Measurements from ENCODE around the gene ING5.

ING5 gene

DNA sequence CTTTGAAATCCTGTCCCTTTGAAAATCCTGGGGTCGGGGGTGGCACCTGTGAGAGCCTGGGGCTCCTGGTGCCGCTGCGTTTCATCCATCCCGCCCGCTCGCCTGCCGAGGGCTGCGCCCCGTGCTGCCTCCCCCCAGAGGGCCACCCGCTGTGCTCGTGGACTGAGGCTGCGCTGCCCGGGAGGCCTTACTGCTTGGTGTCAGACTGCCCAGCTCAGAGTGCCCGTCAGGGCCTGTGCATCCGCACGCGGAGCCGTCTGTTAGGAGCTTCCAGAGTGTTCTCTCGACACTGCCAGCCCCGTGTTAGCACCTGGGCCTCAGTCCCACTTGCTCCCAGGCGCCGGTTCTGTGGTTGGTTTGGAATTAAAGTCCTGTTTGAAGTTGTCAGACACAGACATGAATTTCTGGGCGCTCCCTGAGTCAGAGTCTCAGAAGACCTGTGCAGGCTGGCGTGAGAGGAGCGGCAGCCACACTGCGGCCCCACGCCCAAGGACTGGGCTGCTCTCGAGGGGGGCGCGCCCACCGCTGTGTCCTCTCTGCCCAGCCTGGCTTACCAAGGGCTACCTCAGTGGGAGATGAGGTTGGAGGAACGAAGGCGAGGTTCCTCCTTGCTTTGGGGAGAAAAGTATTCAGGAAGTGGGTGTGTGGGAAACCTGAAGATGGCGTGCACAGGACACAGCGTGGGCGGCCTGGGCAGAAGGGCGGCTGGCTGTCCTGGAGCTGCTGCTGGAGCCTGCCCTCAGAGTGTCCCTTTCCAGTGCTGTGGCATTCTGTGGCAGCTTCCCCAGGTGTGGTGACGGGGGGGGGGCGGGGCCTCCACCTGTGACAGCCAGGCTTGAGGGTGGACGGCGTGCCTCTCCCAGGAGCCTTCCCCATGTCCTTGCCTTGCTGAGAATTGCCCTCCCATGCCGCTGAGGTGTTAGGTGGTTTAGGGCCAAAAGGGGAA, 29.3 kb upstream of the ING5 start:
- H3K4me1 ChIP-seq (ENCODE audit: control insufficient read depth in 5 of 5, insufficient read depth in 5 of 5, low read length in 5 of 5): peaks cover 0 to 14% (median 3%) of the 10 kb centered on the region in 5 donors
- H3K27me3 ChIP-seq (ENCODE audit: control insufficient read depth in 5 of 5, insufficient read depth in 4 of 5, low read length in 5 of 5): no peaks in the 10 kb centered on the region
- H3K36me3 ChIP-seq (ENCODE audit: control insufficient read depth in 5 of 5, insufficient read depth in 5 of 5, low read length in 5 of 5): peaks cover 0 to 86% (median 65%) of the 10 kb centered on the region in 5 donors
- no peaks in the 10 kb centered on the region for H3K9me3 ChIP-seq (ENCODE audit: control insufficient read depth in 5 of 5, low read length in 5 of 5)
- H3K9ac ChIP-seq (ENCODE audit: low read length in 5 of 5): no peak overlapping the region
- no peak overlapping the region for H3K4me3 ChIP-seq (ENCODE audit: low read depth in 1 of 5, low read length in 5 of 5)
- H3K27ac ChIP-seq (ENCODE audit: low read depth, low read length): no peak overlapping the region

DNA sequence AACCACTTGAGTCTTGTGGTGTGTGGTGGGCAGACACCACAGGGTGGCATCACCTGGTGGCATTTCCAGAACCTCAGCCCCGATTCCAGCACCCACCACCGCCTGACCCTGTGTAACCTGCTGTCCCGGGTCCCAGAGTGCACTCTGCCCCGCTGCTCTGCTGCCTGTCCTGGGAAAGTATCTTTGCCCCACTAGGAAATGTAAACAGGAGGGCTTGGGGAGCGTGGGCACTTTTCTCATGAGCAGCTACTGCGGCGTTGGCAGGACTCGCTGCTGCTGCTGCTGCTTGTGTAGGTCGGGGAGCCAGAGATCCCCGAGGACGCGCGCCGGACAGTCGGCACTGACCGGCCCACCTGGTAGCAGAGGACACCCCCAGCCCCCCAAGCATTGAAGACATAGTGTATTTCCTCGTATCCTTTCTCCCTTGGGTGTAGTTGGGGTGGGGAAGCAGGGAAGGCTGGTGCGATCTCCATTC, 28.6 kb upstream of the ING5 start:
- Histone ChIP-seq H3K4me3 (ENCODE audit: low read depth in 1 of 5, low read length in 5 of 5) (no peak overlapping the region), H3K9me3 (ENCODE audit: control insufficient read depth in 5 of 5, low read length in 5 of 5) (no peaks in the 10 kb centered on the region), H3K36me3 (ENCODE audit: control insufficient read depth in 5 of 5, insufficient read depth in 5 of 5, low read length in 5 of 5) (peaks cover 0 to 86% (median 64%) of the 10 kb centered on the region in 5 donors), H3K9ac (ENCODE audit: low read length in 5 of 5) (no peak overlapping the region), H3K27ac (ENCODE audit: low read depth, low read length) (no peak overlapping the region), H3K4me1 (ENCODE audit: control insufficient read depth in 5 of 5, insufficient read depth in 5 of 5, low read length in 5 of 5) (peaks cover 0 to 14% (median 3%) of the 10 kb centered on the region in 5 donors), H3K27me3 (ENCODE audit: control insufficient read depth in 5 of 5, insufficient read depth in 4 of 5, low read length in 5 of 5) (no peaks in the 10 kb centered on the region)

DNA sequence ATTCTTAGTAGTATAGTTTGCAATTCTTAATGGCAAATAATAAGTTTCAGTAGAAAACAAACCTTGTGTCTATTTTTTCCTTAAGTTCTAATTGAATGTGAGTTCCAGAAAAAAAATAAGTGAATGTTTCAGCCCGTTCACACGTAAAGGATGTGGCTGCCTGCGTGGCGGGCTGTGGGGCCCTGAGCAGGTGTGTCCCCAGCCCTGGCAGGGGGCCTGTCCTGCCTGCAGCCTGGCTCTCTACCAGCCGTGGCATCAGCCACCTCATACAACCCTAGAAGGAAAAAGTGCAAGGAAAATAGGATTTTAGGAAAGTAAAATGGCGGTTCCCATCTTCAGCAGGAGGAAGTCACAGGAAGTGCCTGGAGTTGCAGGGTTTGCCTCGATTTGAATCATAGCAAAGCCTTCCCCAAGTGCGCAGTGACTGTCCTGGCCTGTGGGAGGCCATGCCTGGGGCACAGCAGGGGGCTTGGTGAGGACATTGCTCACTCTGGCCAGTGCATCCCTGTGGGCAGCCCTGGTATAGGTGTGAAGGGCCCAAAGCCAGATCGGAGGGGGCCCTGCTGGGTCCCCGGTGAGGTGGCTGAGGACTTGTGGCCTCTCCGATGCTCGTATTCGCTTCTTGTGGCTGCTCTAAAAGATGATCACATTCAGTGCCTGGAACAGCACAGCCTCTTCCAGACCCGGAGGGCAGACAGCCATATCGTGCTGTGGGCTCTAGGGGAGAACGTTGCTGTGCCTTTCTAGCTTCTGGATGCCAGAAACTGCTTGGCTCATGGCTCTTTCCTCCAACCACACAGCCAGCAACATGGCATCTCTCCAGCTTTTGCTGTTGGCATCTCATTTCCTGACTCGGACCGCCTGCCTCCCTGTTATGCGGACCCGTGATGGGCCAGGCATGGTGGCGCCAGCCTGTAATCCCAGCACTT, 27.8 kb upstream of the ING5 start:
- no peaks in the 10 kb centered on the region for H3K27me3 ChIP-seq (ENCODE audit: control insufficient read depth in 5 of 5, insufficient read depth in 4 of 5, low read length in 5 of 5)
- no peak overlapping the region for H3K9ac ChIP-seq (ENCODE audit: low read length in 5 of 5)
- no peak overlapping the region for H3K27ac ChIP-seq (ENCODE audit: low read depth, low read length)
- peaks cover 0 to 86% (median 61%) of the 10 kb centered on the region in 5 donors for H3K36me3 ChIP-seq (ENCODE audit: control insufficient read depth in 5 of 5, insufficient read depth in 5 of 5, low read length in 5 of 5)
- H3K4me3 ChIP-seq (ENCODE audit: low read depth in 1 of 5, low read length in 5 of 5): no peak overlapping the region
- peaks cover 0 to 14% (median 3%) of the 10 kb centered on the region in 5 donors for H3K4me1 ChIP-seq (ENCODE audit: control insufficient read depth in 5 of 5, insufficient read depth in 5 of 5, low read length in 5 of 5)
- no peaks in the 10 kb centered on the region for H3K9me3 ChIP-seq (ENCODE audit: control insufficient read depth in 5 of 5, low read length in 5 of 5)

DNA sequence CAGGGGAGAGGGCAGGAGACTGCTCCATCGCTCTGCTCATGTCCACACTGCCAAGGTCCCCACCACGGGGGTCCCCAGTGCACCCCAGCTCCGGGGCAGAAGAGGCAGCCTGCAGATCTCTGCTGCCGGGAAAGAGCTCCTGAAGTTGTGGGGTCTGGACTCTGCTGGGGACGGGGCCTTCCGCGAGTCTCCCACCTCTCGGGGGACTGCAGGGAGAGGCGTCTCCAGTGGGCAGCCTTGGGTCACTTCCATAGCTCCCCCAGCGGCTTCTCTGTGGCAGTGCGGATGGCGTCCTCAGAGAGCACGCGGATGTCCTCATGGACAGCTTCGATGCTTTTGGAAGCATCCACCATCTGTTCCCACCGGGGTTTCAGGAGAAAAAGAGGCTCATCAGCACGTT, 26.0 kb upstream of the ING5 start:
- Histone ChIP-seq H3K4me3 (ENCODE audit: low read depth in 1 of 5, low read length in 5 of 5) (no peak overlapping the region), H3K9me3 (ENCODE audit: control insufficient read depth in 5 of 5, low read length in 5 of 5) (no peaks in the 10 kb centered on the region), H3K9ac (ENCODE audit: low read length in 5 of 5) (no peak overlapping the region), H3K36me3 (ENCODE audit: control insufficient read depth in 5 of 5, insufficient read depth in 5 of 5, low read length in 5 of 5) (peaks cover 0 to 80% (median 48%) of the 10 kb centered on the region in 5 donors), H3K4me1 (ENCODE audit: control insufficient read depth in 5 of 5, insufficient read depth in 5 of 5, low read length in 5 of 5) (peaks cover 2 to 10% (median 7%) of the 10 kb centered on the region in 5 donors), H3K27me3 (ENCODE audit: control insufficient read depth in 5 of 5, insufficient read depth in 4 of 5, low read length in 5 of 5) (no peaks in the 10 kb centered on the region), H3K27ac (ENCODE audit: low read depth, low read length) (no peak overlapping the region)

DNA sequence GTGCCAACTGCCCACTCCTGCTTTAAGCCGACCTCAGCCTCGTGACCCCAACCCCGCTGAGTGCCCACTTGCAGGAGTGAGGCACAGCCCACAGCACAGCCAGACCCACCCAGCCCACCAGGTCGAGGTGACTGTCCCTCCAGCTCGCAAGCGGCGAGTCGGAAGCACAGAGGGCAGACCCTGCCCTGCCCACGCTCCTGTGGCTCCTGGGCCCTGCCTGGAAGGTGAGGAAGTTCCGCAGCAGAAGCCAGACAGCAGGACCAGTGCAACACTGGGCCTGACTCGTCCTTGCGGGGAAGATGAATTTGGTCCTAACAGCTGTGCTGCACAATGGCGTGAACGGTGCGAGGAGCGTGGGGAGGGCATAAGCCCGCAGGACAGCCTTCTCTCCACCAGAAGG, 25.2 kb upstream of the ING5 start:
- Histone ChIP-seq H3K4me3 (ENCODE audit: low read depth in 1 of 5, low read length in 5 of 5) (no peak overlapping the region), H3K4me1 (ENCODE audit: control insufficient read depth in 5 of 5, insufficient read depth in 5 of 5, low read length in 5 of 5) (peaks cover 5 to 15% (median 11%) of the 10 kb centered on the region in 5 donors), H3K27ac (ENCODE audit: low read depth, low read length) (no peak overlapping the region), H3K9me3 (ENCODE audit: control insufficient read depth in 5 of 5, low read length in 5 of 5) (no peaks in the 10 kb centered on the region), H3K36me3 (ENCODE audit: control insufficient read depth in 5 of 5, insufficient read depth in 5 of 5, low read length in 5 of 5) (peaks cover 0 to 80% (median 43%) of the 10 kb centered on the region in 5 donors), H3K9ac (ENCODE audit: low read length in 5 of 5) (no peak overlapping the region), H3K27me3 (ENCODE audit: control insufficient read depth in 5 of 5, insufficient read depth in 4 of 5, low read length in 5 of 5) (no peaks in the 10 kb centered on the region)

DNA sequence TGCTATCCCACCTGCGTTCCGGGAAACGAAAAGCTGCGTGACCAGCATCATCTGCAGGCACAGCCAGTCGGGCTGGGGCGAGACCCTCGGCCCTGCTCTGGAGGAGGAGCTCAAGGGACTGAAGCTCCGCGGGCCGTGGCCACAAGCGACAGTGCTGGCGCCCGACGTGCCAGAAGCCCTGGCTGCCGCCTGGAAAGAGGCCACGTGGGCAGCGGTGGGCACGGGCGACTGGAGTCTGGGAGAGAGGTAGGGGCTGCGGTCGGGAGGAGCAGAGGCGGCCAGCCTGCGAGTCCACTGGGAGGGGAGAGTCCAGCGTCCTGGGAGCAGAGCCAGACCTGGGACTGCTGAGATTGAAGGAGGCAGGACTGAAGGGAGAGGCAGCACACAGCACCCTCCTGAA, 24.4 kb upstream of the ING5 start:
- H3K4me3 ChIP-seq (ENCODE audit: low read depth in 1 of 5, low read length in 5 of 5): no peak overlapping the region
- H3K27me3 ChIP-seq (ENCODE audit: control insufficient read depth in 5 of 5, insufficient read depth in 4 of 5, low read length in 5 of 5): no peaks in the 10 kb centered on the region
- H3K4me1 ChIP-seq (ENCODE audit: control insufficient read depth in 5 of 5, insufficient read depth in 5 of 5, low read length in 5 of 5): peaks cover 5 to 15% (median 11%) of the 10 kb centered on the region in 5 donors
- H3K9me3 ChIP-seq (ENCODE audit: control insufficient read depth in 5 of 5, low read length in 5 of 5): no peaks in the 10 kb centered on the region
- peaks cover 0 to 79% (median 38%) of the 10 kb centered on the region in 5 donors for H3K36me3 ChIP-seq (ENCODE audit: control insufficient read depth in 5 of 5, insufficient read depth in 5 of 5, low read length in 5 of 5)
- H3K9ac ChIP-seq (ENCODE audit: low read length in 5 of 5): no peak overlapping the region
- no peak overlapping the region for H3K27ac ChIP-seq (ENCODE audit: low read depth, low read length)

DNA sequence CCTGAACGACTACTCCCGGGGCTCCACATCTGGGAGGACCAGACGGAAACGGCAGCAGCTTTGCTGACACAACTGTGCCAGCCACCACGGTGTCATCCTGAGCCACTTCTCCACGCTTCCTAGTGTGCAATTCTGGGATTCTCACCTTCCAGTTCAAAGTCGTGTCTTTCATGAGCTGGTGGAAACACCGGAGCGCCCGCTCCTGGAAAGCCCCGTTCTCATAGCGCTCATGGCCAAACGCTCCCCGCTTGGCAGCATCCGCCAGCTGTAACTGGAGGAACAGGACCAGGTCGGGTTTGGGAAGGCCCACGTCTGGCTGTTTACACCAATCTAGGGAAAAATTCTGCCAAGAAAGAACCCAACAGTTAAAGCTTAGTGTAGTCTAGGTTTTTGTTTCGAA, 23.5 kb upstream of the ING5 start:
- H3K9ac ChIP-seq (ENCODE audit: low read length in 5 of 5): no peak overlapping the region
- no peak overlapping the region for H3K4me3 ChIP-seq (ENCODE audit: low read depth in 1 of 5, low read length in 5 of 5)
- peaks cover 0 to 77% (median 33%) of the 10 kb centered on the region in 5 donors for H3K36me3 ChIP-seq (ENCODE audit: control insufficient read depth in 5 of 5, insufficient read depth in 5 of 5, low read length in 5 of 5)
- H3K4me1 ChIP-seq (ENCODE audit: control insufficient read depth in 5 of 5, insufficient read depth in 5 of 5, low read length in 5 of 5): peaks cover 5 to 15% (median 11%) of the 10 kb centered on the region in 5 donors
- H3K27me3 ChIP-seq (ENCODE audit: control insufficient read depth in 5 of 5, insufficient read depth in 4 of 5, low read length in 5 of 5): no peaks in the 10 kb centered on the region
- no peak overlapping the region for H3K27ac ChIP-seq (ENCODE audit: low read depth, low read length)
- no peaks in the 10 kb centered on the region for H3K9me3 ChIP-seq (ENCODE audit: control insufficient read depth in 5 of 5, low read length in 5 of 5)

DNA sequence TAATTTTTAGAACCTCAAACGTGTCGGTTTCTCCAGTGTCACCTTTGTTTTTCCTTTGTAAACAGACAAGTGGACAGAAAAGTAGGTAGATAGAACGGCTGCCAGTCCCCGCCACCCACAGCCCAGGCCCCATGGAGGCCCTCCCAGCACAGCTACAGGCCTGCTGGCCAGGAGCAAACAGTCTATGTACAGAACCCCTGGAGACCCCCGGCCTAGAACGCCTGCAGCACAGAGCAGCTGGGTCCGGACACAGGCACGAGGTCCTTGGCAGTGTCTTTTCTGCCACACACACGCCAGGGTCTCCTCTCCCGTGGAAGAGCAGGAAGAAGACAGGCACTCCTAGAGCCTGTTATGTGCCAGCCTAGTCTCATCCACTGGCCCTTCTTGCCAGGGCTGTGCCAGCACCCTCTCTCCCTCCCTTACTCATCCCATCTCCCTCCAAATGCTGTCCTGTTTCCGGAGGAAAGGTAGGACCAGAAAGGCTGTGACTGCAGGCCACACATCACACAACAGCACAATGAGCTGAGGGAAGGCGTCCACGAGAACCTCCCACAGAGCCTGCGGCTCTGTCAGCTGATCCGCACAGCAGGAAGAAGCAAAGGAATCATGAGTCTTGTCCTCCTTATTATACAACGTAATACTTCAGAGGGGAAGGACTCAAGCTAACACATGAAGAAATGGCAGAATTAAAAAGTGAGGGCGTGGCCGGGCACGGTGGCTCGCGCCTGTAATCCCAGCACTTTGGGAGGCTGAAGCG, 22.9 kb upstream of the ING5 start:
- no peaks in the 10 kb centered on the region for H3K9me3 ChIP-seq (ENCODE audit: control insufficient read depth in 5 of 5, low read length in 5 of 5)
- H3K4me3 ChIP-seq (ENCODE audit: low read depth in 1 of 5, low read length in 5 of 5): no peak overlapping the region
- H3K9ac ChIP-seq (ENCODE audit: low read length in 5 of 5): no peak overlapping the region
- H3K36me3 ChIP-seq (ENCODE audit: control insufficient read depth in 5 of 5, insufficient read depth in 5 of 5, low read length in 5 of 5): peaks cover 0 to 76% (median 31%) of the 10 kb centered on the region in 5 donors
- no peaks in the 10 kb centered on the region for H3K27me3 ChIP-seq (ENCODE audit: control insufficient read depth in 5 of 5, insufficient read depth in 4 of 5, low read length in 5 of 5)
- H3K27ac ChIP-seq (ENCODE audit: low read depth, low read length): no peak overlapping the region
- H3K4me1 ChIP-seq (ENCODE audit: control insufficient read depth in 5 of 5, insufficient read depth in 5 of 5, low read length in 5 of 5): peaks cover 5 to 15% (median 11%) of the 10 kb centered on the region in 5 donors

DNA sequence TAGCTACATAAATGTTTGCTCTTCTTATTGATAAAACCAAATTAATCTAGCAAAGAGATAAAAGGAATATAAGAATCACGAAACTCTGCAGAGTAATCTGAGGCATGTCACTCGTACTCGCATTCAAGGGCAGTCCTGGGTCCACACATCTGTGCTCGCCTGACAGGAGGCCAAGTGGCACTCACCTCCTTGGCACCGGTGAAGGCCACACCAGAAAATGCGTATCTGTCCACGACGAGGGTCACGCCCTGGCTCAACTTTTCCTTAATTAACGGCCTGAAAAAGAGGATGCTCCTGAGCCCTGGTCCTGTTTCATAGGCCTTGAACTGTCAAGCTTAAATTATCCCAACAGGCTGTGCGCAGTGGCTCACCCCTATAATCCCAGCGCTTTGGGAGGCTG, 21.8 kb upstream of the ING5 start:
- Histone ChIP-seq H3K36me3 (ENCODE audit: control insufficient read depth in 5 of 5, insufficient read depth in 5 of 5, low read length in 5 of 5) (peaks cover 0 to 73% (median 31%) of the 10 kb centered on the region in 5 donors), H3K27ac (ENCODE audit: low read depth, low read length) (no peak overlapping the region)

More for the DNA sequence above, 21.8 kb upstream of the ING5 start:
- Histone ChIP-seq H3K9ac (ENCODE audit: low read length in 5 of 5) (no peak overlapping the region), H3K27me3 (ENCODE audit: control insufficient read depth in 5 of 5, insufficient read depth in 4 of 5, low read length in 5 of 5) (no peaks in the 10 kb centered on the region), H3K4me3 (ENCODE audit: low read depth in 1 of 5, low read length in 5 of 5) (no peak overlapping the region), H3K4me1 (ENCODE audit: control insufficient read depth in 5 of 5, insufficient read depth in 5 of 5, low read length in 5 of 5) (peaks cover 5 to 12% (median 11%) of the 10 kb centered on the region in 5 donors), H3K9me3 (ENCODE audit: control insufficient read depth in 5 of 5, low read length in 5 of 5) (no peaks in the 10 kb centered on the region)

Data from subcutaneous abdominal adipose tissue (tissue), 5 donors.